Measurements from ENCODE around the gene TAAR8. TPM values are rescaled to one million over a fixed set of nuclear protein-coding genes. Genes with fewer than 3 reads are reported as not detected.
"Not testable (repeated sequence)": the region's sequence is repeated elsewhere in the genome, so short reads cannot be mapped to it uniquely, and the experiment has no call there.

Gene TAAR8, protein sequence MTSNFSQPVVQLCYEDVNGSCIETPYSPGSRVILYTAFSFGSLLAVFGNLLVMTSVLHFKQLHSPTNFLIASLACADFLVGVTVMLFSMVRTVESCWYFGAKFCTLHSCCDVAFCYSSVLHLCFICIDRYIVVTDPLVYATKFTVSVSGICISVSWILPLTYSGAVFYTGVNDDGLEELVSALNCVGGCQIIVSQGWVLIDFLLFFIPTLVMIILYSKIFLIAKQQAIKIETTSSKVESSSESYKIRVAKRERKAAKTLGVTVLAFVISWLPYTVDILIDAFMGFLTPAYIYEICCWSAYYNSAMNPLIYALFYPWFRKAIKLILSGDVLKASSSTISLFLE
- polyA plus RNA-seq (ENCODE audit: insufficient read length): not detected

DNA sequence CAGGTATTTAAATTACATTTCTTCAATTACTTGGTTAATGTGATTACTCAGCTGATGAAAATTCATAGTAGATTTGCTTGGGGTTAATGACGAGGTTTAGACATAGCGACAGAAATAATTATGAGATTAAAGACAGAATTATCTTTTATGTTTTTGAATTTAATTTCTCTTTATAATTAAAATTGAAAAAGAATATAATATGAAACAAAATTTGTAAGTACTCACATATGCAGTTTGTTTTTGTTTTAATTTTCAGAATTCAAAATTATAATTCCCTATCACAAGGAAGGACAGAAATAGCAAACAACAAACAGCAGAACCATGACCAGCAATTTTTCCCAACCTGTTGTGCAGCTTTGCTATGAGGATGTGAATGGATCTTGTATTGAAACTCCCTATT is at the start of gene TAAR8:
TAAR8 (plus strand) TSS at position 301 of the 400 bp plus-strand sequence; CDS start at position 322, 21 bp downstream.
- no peak for DNase-seq (ENCODE audit: low read depth)

DNA sequence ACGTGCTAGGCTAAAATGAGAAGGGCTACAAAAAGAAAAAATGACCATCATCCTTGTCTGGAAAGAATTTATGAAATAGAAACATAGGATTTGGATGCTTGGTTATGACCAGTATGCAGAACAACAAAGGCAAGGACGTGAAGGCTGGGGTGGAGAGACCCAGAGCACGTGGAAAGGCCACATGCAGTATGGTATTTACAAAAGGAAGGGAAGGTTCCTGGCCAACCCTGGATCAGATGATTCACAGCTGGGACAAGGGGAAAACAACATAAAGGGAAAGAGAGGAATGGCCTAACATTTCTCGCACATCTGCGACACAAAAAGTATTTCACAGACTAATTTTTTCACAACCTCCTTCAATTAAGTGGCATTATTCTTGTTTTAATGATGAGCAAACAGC is 47.7 kb upstream of the TAAR8 start:
- DNase-seq (ENCODE audit: low read depth): no peak

DNA sequence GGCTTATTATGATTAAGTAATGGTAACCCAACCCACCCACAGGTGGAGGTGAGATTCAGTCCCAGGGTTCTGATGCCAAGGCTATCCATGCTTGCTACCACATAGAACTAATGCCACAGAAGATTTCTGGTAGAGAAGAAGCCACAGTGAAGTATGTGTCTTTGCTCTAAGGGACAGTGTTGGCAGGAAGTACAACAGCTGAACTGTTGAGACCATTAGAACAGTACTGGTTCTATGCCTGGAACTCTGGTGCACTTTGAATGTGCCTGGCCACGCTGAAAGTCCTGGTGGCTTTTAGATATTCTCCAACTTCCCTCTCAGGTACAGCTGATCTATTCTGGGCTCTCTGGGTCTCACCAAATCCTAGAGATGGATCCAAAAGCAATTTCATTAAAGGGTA is 47.3 kb upstream of the TAAR8 start:
- no peak for DNase-seq (ENCODE audit: low read depth)

DNA sequence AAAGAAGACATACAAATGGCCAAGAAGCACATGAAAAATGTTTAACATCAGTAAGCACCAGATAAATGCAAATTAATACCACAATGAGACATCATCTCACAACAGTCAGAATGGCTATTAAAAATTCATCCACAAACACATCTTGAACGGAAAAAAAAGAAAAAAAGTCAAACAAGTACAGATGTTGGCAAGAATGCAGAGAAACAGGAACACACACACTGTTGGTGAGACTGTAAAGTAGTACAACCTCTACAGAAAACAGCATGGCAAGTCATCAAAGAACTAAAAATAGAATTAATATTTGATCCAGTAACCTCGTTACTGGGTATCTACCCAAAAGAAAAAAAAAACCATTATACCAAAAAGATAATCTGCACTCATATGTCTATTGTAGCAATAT is 46.0 kb upstream of the TAAR8 start:
- DNase-seq (ENCODE audit: low read depth): no peak

DNA sequence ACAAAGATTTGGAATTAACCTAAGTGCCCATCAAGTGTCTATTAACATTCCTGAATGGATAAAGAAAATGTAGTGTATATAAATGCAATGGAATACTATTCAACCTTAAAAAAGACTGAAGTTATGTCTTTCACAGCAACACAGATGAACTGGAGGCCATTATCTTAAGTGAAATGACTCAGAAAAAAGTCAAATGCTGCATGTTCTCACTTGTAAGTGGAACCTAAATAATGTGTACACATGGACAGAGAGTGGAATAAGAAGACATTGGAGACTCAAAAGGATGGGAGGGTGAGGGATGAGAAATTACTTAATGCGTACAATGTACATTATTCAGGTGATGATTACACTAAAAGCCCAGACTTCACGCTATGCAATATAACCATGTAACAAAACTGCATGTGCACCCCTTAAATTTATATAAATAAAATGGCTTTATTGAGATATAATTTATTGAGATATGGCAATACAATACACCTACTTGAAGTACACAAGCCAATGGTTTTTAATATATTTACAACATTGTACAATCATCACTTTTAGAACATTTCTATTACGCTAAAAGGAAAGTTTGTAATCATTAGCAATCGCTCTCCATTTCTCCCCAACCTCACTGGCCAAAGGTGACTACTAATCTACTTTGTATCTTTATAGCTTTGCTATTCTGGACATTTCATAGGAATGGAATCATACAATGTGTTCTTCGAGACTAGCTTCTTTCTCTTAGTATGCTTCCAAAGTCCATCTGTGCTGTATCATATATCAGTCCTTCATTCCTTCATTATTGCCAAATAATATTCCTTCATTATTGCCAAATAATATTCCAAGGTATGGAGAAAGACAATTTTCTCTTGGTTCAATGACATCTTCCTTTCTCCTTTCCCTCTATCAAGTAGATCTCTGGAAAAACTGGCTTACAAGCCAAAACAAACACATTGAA is 45.3 kb upstream of the TAAR8 start:
- DNase-seq (ENCODE audit: low read depth): no peak

DNA sequence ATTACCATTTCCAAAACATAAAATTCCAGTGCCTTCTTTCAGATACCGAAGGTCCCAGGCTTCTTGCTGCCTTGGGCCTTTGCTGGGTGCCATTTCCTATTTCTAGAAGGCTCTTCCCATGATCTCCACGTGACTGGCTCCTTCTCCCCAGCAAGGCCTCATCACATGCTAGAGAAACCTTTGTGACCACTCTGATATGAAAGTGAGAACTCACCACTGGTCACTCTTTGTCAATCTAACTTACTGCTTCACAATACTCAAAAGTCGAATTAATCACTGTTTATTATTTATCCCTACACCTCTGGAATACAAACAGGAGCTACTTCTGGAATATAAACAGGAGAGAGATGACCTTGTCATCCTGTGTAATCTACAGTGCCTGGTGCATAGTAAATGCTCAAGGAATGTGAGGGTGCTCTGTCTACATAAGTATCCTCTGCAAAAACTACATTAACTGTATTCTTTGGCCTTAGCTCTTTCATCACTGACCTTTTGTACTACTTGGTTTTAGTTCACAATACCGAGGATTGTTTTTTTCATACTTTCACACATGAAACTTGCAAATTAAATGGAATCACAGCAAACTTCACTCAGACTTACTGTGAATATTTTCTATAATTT is 41.2 kb upstream of the TAAR8 start:
- DNase-seq (ENCODE audit: low read depth): no peak

DNA sequence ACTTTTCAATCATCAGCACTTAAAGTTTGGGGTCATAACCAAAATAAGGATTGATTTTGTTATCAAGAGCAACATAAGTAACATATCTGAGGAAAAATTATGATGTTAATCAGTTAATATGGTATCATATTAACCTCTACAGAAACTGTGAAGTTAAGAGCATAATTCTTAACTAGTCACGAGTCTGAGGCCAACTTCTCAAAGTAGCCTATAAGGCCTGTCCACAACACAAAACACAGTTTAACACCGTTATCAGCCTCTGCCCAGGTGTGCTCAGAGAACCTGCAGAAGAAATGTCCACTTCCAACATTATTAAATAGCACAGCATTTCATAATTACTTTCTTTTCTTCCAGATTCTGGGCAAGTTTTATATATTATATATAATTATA is 40.6 kb upstream of the TAAR8 start:
- no peak for DNase-seq (ENCODE audit: low read depth)

DNA sequence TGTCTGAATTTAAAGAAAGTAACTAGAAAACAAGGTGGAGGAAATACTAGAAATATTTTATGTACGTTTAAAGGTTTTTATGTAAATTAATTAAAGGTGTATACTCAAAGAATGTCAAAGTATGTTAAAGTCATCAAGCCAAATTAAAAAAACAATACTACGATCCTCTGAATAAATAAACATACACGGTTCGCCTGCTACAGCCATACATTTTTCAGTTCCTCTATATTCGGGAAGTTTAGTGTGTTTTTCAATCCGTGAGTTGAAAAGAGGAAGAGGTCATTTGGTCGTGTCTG is 40.2 kb upstream of the TAAR8 start:
- no peak for DNase-seq (ENCODE audit: low read depth)

DNA sequence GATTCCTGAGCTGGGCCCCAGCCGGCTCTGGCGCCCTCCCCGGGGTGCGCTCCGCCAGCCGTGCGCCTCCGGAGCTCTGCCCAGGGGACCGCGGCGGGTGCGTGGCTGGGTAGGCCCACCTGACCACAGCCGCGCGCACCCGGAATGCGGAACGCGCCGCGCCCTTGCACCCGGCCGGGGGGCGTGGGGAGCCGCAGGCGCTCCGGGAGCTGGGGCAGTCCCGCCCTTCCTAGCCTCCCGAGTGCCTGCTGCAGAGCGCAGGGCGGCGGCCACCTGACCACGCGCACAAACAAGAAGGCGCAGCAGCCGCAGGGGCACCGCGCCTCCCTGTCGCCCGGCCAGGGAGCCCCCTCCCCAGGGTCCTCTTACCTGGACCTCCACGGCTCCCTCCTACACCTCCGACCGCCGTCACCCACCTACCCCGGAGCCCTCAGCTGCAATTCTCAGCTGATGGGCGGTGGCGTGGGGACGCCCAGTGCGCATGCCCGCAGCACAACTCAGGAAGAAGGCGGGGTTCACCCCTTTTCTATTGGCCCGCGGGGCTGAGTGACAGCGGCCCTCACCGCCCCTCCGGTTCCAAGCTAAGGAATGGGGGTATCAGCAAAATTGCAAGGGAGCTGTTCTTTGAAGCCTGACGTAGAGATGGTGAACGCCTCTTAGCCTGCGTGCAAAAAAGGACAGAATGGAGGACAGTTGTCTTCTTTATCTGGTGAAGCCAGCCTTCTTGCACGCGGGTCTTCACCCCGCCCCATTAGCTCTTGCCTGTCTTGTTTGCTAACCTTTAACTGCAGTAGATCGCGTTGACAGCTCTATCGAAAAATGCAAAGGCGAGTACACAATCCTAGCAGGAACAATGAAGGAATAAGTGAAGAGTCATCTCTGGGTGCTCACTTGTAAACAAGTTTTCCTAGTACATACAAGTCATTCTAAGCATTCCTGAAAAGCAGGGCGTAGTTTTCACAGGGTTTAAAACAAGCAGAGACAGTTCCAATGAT is 39.5 kb upstream of the TAAR8 start, which contains the start of gene STX7:
STX7 (minus strand) TSS at position 479 of the 995 bp plus-strand sequence. CDS start 9,586 bp downstream, outside the sequence.
- DNase-seq (ENCODE audit: low read depth): peak; percentile 61

DNA sequence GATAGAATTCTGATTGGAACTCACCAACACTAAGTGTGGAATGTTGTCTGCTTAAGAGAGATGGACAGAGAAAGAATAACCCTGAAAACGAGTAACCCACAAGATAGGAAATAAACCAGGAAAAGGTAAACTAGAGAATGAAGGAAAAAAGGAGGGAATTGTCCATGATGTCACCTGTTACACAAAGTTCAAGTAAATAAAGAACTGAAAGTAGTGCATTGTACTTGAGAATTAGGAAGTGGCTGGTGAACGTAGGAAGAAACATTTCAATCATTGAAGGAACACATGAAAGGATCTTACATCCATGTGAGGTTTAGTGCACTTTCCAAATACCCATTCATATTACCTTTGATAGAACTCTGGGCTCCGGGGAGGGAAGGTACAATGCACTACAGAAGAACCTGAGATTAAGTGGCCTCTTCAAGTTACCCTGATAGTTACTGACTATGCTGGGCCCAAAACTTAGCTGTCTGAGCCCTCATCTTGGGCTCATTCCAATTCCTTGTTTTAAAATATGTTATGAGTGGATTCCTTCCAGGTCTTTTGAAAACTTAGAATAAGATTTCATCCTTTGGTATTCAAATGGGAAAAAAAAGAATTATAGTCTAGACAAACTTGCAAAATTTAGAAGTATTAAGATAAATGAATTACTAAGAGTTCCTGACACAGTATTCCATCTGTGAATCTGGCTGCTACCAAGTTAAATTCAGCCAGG is 38.5 kb upstream of the TAAR8 start:
- DNase-seq (ENCODE audit: low read depth): no peak

DNA sequence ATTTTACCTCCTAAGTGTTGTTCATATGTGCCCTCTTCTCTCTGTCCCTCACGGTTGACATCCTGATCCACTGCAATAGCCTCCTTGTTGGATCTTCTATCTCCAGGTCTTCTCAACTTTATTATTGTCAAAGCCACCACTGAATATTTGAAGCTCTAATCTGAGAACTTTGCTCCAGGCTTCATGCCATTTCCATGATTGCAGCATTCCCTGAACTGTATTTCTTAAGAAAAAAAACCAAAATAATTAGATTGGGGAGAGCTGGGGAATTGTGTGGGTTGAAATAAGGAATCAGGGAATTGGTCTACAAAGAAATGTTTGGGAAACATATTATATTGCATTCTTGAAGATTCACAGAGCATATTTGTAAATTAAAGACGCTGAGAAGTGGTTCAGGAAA is 37.1 kb upstream of the TAAR8 start:
- no peak for DNase-seq (ENCODE audit: low read depth)

DNA sequence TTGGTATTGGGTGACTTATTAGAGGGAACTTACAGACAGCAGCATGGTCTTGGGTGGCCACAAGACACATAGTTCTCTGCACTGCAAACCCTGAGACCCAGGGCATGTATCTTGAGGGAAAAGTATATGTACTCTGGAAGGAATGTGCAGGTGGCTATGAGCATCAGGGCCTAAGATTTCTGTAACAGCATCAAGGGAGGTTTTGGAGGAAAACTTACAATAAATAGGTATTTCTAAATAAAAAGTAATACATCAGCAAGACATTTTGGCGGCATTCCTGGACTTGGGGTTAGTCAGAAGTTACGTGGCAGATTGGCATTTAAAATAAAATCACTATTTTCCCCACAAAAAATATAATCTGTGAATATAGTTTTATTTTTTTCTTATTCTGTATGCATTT is 31.5 kb upstream of the TAAR8 start:
- DNase-seq (ENCODE audit: low read depth): no peak

DNA sequence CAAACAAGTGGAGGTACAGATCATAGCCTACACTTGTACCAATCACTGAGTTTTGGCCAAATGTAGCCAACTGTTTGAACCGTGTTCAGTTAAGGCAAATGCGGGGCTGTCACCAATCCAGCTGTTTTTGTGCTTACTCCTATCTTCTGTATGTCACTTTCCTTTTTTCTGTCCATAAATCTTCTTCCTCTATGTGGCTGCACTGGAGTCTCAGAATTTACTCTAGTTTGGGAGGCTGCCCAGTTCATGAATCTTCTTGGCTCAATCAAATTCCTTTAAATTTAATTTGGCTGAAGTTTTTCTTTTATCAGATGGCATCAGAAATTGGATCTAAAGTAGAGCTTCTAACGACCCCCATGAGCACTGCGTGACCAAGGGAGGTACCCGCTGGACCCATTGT is 27.8 kb upstream of the TAAR8 start:
- no peak for DNase-seq (ENCODE audit: low read depth)

DNA sequence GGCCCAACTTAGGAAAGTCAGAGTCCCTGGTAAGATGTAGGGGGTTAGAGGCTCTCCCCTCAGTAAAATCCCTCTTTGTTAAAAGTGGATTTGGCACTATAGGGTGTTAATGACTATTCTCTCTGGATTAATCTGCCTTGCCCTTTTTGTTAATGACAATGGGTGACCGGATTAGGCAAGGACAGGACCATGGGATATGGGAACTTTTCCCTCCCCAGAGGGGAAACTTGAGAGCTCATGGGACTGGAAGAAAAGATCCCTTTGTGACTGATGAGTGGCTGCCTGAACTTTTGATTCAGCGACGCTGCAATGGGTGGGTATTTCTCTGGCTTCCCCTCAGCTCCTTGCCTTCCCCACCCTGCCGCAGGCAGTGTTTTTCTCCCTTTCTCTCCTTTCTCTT is 26.6 kb upstream of the TAAR8 start:
- no peak for DNase-seq (ENCODE audit: low read depth)

DNA sequence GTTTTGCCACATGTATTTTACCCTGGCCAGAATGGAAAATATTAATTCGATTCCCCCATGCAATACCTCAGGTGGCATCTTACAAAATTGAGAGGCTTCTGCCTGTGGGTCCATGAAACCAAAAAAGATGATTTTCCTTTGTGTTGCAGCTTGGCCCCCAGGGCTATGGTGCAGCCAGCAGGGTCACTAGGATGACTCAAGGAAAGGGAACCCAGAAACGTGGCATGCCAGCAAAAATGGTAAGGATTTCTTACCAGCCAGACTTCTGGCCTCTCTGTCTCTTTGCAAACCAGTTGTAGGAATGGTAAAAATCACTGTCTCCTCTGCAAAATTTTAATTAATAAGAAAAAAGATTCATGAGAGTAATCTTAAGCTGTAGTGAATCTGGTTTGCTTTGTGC is 26.0 kb upstream of the TAAR8 start:
- no peak for DNase-seq (ENCODE audit: low read depth)

DNA sequence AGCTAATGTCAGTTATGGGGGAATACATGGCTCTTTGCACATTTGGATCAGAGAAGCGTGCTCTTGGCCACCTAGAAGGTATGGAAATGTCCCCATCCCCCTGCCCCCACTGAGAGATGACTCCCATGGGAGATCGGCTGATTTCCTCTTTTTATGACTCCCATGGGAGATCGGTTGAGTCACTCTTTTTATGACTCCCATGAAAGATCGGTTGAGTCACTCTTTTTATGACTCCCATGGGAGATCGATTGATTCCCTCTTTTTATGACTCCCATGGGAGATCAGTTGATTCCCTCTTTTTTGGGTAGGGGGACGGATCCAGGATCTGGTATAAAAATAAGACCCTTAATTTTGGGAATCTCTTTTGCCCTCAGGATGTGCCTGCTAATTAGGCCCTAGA is 24.7 kb upstream of the TAAR8 start:
- no peak for DNase-seq (ENCODE audit: low read depth)

DNA sequence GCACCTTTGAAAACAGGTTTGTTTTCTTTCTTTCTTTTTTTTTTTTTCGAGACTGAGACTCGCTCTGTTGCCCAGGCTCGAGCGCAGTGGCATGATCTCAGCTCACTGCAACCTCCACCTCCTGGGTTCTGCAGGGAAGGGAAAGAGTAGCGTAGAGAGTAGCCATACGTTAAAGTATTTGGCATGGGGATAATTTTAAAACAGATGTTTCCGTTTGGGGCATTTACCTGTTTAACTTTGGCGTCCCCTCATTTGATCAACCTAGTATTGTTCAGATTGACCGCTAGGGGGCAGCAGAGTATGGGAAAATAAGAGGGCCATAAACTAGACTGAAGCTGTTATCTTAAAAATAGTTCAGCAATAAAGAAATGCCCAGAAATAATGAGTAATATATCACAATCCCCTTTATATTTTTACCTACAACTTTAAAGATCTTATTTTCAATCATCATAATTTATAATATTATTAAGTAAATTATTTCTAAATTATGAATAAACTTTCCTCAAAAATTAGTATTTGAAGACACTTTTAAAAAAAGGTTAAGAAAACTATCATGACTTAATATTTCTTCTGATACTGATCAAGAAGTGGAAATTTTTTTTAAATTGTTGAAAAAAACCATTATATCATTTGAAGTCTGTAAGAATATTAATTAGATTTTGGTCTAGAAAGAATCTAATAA is 22.0 kb upstream of the TAAR8 start:
- DNase-seq (ENCODE audit: low read depth): no peak

DNA sequence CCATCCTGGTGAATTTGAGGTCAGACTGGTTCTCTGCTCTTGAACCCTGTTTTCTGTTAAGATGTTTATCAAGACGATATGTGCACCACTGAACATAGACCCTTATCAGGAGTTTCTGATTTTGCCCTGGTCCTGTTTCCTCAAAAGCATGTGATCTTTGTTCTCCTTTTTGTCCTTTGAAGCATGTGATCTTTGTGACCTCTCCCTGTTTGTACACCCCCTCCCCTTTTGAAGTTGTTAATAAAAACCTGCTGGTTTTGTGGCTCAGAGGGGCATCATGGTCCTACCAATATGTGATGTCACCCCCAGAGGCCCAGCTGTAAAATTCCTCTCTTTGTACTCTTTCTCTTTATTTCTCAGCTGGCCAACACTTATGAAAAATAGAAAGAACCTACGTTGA is 17.9 kb upstream of the TAAR8 start:
- DNase-seq (ENCODE audit: low read depth): not testable (repeated sequence)

DNA sequence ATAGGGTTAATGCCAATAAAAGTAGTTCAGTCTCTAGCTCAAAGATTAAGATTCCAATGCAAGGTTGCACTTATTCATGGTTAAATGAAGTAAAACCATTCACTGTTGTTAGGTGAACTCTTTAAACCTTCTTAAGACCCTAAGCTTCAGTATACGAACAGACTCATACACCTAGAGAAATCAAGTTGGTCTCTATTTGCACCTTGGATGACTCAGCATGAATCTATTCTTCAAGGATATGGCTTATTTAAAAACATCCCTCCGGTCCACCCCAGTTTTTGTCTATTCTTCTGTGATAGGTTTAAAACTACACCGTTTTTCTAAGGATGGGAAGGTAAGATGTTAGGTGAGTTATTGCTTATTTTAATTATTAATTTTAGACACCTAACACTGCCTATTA is 15.3 kb upstream of the TAAR8 start:
- no peak for DNase-seq (ENCODE audit: low read depth)

DNA sequence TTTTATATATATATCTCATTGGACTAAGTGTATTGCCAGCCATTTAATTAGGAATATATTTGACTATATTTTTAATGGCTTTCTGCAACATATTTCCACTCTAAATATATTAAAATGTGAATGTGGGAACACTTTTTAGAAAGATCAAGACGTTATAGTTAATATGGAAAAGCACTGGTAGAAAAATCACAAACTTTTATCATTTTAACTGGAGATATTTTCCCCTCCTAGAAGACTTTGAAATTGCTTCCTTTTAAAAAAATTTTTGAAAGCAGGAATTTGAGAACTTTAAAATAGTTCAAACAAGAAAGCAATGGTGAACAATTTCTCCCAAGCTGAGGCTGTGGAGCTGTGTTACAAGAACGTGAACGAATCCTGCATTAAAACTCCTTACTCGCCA is 14.5 kb upstream of the TAAR8 start, which contains the start of gene TAAR9:
TAAR9 (plus strand) TSS at position 301 of the 400 bp plus-strand sequence; CDS start at position 314, 13 bp downstream.
- no peak for DNase-seq (ENCODE audit: low read depth)

Measured in forelimb muscle (tissue), 1 donor.